Measurements from ENCODE around the gene CCNDBP1.

DNA sequence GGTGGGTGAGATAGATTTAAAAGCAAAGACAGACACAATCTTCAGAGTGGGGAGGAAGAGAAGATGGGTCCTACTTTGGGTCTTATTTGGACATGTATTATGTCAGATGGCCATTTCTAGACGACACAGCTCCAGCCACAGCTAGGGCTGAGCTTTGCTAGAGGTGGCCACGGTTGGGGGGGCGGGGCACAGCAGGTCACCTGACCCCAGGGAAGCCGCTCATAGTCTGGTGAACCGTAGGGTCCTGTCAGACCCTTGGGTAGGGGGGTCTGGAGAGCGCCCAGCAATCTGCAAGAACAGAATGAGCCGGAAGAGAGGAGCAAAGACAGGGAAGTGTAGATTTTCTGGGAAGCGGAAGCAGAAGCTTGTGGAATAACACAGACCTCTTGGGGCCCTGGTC lies 29.0 kb downstream of the CCNDBP1 start:
- TF ChIP-seq, protein P1, sequence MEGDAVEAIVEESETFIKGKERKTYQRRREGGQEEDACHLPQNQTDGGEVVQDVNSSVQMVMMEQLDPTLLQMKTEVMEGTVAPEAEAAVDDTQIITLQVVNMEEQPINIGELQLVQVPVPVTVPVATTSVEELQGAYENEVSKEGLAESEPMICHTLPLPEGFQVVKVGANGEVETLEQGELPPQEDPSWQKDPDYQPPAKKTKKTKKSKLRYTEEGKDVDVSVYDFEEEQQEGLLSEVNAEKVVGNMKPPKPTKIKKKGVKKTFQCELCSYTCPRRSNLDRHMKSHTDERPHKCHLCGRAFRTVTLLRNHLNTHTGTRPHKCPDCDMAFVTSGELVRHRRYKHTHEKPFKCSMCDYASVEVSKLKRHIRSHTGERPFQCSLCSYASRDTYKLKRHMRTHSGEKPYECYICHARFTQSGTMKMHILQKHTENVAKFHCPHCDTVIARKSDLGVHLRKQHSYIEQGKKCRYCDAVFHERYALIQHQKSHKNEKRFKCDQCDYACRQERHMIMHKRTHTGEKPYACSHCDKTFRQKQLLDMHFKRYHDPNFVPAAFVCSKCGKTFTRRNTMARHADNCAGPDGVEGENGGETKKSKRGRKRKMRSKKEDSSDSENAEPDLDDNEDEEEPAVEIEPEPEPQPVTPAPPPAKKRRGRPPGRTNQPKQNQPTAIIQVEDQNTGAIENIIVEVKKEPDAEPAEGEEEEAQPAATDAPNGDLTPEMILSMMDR (IDR thresholded peaks at IDR 0.05) = no peak
- TF ChIP-seq, protein P2, sequence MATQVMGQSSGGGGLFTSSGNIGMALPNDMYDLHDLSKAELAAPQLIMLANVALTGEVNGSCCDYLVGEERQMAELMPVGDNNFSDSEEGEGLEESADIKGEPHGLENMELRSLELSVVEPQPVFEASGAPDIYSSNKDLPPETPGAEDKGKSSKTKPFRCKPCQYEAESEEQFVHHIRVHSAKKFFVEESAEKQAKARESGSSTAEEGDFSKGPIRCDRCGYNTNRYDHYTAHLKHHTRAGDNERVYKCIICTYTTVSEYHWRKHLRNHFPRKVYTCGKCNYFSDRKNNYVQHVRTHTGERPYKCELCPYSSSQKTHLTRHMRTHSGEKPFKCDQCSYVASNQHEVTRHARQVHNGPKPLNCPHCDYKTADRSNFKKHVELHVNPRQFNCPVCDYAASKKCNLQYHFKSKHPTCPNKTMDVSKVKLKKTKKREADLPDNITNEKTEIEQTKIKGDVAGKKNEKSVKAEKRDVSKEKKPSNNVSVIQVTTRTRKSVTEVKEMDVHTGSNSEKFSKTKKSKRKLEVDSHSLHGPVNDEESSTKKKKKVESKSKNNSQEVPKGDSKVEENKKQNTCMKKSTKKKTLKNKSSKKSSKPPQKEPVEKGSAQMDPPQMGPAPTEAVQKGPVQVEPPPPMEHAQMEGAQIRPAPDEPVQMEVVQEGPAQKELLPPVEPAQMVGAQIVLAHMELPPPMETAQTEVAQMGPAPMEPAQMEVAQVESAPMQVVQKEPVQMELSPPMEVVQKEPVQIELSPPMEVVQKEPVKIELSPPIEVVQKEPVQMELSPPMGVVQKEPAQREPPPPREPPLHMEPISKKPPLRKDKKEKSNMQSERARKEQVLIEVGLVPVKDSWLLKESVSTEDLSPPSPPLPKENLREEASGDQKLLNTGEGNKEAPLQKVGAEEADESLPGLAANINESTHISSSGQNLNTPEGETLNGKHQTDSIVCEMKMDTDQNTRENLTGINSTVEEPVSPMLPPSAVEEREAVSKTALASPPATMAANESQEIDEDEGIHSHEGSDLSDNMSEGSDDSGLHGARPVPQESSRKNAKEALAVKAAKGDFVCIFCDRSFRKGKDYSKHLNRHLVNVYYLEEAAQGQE (IDR thresholded peaks at IDR 0.05; ENCODE audit: insufficient read depth in 1 of 2, low read depth in 2 of 2, low read length in 1 of 2) = no peak
- no peak for TF ChIP-seq POLR2AphosphoS5 (IDR thresholded peaks at IDR 0.05; ENCODE audit: low read depth, low read length)
